22Rv1 (cell line): ENCODE data around the gene RHOA.

Source experiments
- H3K27ac ChIP-seq: fragments of 450-650 bp; 2 replicates; pipeline ENCODE4 v1.5.1; 2017
- ZFX ChIP-seq: fragments of 450-650 bp; IDR thresholded peaks from 2 replicates; pipeline ENCODE4 v1.6.1; 2017; ENCODE audit warnings: antibody characterized with exemption, borderline replicate concordance
- TF ChIP-seq, protein P1 (sequence below): fragments of 450-650 bp; IDR thresholded peaks from 2 replicates; pipeline ENCODE4 v1.5.1; 2017; ENCODE audit warnings: mild to moderate bottlenecking

RHOA gene

DNA sequence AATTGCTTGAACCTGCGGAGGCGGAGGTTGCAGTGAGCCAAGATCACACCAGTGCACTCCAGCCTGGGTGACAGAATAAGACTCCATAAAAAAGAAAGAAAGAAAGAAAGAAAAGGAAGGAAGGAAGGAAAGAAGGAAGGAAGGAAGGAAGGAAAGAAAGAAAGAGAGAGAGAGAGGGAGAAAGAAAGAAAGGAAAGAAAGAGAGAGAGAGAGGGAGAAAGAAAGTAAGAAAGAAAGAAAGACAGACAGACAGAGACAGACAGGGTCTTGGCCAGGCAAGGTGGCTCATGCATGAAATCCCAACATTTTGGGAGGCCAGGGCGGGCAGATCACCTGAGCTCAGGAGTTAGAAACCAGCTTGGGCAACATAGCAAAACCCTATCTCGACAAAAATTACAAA, 41.8 kb upstream of the RHOA start:
- H3K27ac ChIP-seq, result no peak overlapping the region
- no peak for TF ChIP-seq ZFX
- TF ChIP-seq, protein P1, sequence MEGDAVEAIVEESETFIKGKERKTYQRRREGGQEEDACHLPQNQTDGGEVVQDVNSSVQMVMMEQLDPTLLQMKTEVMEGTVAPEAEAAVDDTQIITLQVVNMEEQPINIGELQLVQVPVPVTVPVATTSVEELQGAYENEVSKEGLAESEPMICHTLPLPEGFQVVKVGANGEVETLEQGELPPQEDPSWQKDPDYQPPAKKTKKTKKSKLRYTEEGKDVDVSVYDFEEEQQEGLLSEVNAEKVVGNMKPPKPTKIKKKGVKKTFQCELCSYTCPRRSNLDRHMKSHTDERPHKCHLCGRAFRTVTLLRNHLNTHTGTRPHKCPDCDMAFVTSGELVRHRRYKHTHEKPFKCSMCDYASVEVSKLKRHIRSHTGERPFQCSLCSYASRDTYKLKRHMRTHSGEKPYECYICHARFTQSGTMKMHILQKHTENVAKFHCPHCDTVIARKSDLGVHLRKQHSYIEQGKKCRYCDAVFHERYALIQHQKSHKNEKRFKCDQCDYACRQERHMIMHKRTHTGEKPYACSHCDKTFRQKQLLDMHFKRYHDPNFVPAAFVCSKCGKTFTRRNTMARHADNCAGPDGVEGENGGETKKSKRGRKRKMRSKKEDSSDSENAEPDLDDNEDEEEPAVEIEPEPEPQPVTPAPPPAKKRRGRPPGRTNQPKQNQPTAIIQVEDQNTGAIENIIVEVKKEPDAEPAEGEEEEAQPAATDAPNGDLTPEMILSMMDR, result no peak

DNA sequence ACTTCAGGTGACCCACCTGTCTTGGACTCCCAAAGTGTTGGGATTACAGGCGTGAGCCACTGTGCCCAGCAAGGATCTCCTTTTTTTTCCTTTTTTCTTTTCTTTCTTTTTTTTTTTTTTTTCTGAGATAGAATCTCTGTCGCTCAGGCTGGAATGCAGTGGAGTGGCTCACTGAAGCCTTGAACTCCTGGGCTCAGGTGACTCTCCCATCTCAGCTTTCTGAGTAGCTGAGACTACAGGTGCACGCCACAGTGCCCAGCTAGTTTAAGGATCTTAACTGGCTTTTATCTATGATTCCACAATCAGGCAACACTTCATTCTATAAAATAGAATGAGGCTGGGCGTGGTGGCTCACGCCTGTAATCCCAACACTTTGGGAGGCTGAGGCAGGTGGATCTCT, 33.6 kb upstream of the RHOA start:
- H3K27ac ChIP-seq, result no peak overlapping the region
- TF ChIP-seq, protein P1, result no peak
- no peak for TF ChIP-seq ZFX

DNA sequence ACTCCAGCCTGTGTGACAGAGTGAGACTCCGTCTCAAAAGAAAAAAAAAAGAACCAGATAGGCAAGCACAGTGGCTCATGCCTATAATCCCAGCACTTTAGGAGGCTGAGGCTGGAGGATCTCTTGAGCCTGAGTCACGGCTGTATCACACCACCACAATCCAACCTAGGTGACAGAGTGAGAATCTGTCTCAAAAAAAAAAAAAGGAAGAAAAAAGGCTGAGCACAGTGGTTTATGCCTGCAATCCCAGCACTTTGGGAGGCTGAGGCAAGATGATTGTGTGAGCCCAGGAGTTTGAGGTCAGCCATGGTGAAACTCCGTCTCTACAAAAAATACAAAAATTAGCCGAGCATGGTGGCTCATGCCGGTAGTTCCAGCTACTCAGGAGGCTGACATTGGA, 23.0 kb upstream of the RHOA start:
- H3K27ac ChIP-seq, result no peak overlapping the region
- no peak for TF ChIP-seq ZFX
- TF ChIP-seq, protein P1, result no peak

DNA sequence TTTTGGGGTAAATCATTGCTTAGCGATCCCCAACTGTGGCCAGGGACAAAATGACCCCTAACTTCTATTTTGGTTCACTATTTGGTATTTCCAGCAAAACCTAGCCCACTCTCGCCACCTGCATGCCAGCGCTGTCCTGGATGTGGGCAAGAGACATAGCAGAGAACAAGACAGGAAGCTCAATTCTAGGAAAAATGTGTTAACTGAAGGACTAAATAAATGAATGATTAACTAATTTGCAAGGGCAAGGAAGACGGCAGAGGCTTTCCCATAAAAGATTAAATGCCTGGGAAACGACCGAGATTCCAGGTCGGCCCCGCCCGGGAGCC, 16.9 kb upstream of the RHOA start:
- H3K27ac ChIP-seq, result peak overlapping the region; percentile 91
- TF ChIP-seq, protein P1, result no peak
- TF ChIP-seq ZFX, result no peak

DNA sequence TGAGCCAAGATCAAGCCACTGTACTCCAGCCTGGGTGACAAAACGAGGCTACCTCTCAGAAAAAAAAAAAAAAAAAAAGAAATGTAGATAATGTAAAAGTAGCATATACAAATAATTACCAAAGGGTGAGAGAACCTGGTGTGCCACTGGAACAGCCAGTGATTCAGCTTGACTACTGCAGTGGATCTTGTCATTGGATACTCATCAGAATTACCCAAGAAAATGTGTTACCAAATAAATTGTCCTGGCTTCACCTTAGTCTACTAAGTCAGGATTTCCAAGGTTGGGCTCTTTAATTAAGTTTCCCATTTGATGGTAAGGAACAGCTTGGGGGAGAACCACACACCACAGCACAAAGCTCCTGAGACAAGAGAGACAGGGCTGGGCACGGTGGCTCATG, 15.8 kb upstream of the RHOA start:
- H3K27ac ChIP-seq, result no peak overlapping the region
- no peak for TF ChIP-seq ZFX
- TF ChIP-seq, protein P1, result no peak

DNA sequence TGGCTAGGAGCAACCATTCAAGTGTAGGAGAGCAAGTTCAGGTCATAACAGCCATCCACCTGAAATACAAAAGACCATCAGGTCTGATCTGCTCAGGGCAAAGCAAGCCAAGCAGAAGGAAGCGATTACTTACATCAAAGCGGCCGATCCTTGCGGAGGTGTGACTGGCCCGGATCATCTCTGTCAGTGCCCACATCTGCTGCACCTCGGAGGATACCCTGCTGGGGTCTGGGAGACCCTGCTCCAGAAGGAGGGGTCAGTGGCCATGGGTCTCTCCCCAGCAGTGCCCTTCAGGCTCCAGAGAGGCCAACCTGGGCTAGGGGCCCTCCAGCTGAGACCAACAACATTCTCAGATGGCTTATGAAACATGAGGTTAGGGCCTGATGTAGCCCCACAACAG, 13.0 kb upstream of the RHOA start:
- H3K27ac ChIP-seq, result no peak overlapping the region
- no peak for TF ChIP-seq ZFX
- TF ChIP-seq, protein P1, result no peak

DNA sequence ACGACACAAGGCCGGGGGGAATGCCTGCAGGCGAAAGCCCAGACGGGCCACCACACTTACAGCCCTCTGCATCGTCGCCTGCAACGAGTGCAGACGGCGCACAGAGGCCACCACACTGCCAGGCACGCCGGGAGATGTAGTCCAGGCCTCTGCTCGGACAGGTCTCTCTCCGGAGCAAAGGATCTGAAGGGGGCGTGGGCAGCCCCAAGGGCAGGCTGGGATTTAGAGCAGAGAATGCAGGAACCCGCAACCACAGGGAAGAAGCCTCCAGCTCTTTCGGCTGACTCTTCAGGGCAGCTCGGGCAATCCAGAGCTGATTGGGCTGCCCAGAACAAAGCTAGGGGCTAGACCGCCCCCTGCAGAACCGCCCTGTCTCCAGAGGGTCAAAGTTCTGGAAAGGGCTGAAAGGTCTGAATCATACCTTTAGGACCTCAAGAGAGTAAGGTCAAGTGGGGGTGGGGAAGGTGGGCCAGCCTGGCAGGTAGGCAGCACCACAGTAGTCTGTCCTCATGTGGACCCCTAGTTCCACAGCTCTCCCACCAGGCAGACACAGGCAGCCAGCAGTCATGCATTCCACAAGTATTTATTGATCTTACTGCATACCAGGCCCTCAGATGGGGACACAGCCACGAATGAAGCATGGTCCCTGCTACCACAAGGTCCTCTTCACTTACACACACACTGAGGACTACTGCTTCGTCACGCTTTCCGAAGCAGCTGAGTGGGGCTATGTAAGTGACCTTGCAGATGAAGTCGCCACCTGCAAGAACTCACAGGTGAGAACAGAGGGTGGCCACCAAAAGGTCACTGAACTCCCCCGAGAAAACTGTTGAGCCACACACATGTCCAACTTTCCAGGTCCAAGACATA, 10.8 kb upstream of the RHOA start, which contains the start of gene AMT:
TSS of gene AMT (minus strand) at position 95 of the 870 bp plus-strand sequence. CDS start at position 72, 23 bp downstream.
- TF ChIP-seq, protein P1, result no peak
- no peak for TF ChIP-seq ZFX
- H3K27ac ChIP-seq, result no peak within 1 kb of the TSS
